Fibroblast of villous mesenchyme (primary cell): ENCODE data around the gene MINDY4. TPM values are rescaled to one million over a fixed set of nuclear protein-coding genes. Genes with fewer than 3 reads are reported as not detected.

Experiments
- DNase-seq: peaks from one replicate; pipeline ENCODE4 v3.0.0-alpha.2; 2010; ENCODE audit warnings: low read depth
- H3K4me3 ChIP-seq: 2 replicates; pipeline ENCODE4 v1.5.1; 2011; ENCODE audit warnings: low read depth, mild to moderate bottlenecking, low read length
- total RNA-seq: library from RNA; depleted of rRNA; stranded (reverse); fragments of >200 nt; gene quantifications from 2 replicates; pipeline ENCODE4 v1.2.3, GENCODE V29; 2012
- TF ChIP-seq, protein P1 (sequence below): IDR thresholded peaks from 2 replicates; pipeline ENCODE4 v1.5.1; 2012; ENCODE audit warnings: low read depth, mild to moderate bottlenecking, low read length; ENCODE audit not compliant: insufficient read depth

MINDY4 gene
- total RNA-seq, 1 donor, result 17.3 TPM

DNA sequence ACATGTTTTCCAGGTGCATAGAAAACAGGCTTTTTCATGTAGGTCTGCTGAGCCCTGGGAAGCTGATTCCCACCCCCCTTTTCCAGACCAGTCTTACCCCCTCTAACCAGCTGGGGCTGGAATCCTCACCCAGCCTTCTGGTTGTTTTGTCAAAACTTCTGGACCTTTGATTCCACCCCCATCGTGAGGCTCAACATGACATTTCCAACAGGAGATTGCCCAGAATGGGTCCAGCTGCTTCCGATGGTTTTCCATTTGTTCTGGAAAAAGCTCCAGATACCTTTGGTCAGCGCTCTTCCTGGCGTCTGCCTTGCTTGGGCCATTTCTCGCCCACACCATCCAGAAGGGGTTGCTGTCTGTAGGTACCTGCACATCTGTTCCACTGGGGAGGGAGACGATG lies 41.5 kb downstream of the MINDY4 start:
- TF ChIP-seq, protein P1, sequence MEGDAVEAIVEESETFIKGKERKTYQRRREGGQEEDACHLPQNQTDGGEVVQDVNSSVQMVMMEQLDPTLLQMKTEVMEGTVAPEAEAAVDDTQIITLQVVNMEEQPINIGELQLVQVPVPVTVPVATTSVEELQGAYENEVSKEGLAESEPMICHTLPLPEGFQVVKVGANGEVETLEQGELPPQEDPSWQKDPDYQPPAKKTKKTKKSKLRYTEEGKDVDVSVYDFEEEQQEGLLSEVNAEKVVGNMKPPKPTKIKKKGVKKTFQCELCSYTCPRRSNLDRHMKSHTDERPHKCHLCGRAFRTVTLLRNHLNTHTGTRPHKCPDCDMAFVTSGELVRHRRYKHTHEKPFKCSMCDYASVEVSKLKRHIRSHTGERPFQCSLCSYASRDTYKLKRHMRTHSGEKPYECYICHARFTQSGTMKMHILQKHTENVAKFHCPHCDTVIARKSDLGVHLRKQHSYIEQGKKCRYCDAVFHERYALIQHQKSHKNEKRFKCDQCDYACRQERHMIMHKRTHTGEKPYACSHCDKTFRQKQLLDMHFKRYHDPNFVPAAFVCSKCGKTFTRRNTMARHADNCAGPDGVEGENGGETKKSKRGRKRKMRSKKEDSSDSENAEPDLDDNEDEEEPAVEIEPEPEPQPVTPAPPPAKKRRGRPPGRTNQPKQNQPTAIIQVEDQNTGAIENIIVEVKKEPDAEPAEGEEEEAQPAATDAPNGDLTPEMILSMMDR, result no peak
- no peak overlapping the region for H3K4me3 ChIP-seq
- no peak for DNase-seq

DNA sequence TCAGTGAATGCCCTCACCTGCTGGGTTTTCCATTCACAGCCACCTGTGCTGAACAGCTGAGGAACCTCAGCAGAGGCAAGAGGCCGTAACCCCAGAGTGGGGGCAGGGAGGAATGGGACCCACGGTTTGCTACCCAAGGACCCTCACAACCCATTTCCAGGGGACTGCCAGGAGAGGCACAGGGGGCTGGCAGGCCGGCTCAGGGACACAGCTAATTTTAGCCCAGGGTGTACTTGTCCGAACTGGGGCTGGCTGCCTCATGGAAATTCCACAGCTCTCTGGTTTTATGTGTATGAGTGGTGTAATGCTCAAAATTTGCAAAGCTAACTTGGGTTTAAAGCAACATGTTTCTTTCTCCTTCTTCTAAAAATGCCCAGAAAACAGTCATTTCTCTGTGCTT lies 42.2 kb downstream of the MINDY4 start:
- DNase-seq, result no peak

DNA sequence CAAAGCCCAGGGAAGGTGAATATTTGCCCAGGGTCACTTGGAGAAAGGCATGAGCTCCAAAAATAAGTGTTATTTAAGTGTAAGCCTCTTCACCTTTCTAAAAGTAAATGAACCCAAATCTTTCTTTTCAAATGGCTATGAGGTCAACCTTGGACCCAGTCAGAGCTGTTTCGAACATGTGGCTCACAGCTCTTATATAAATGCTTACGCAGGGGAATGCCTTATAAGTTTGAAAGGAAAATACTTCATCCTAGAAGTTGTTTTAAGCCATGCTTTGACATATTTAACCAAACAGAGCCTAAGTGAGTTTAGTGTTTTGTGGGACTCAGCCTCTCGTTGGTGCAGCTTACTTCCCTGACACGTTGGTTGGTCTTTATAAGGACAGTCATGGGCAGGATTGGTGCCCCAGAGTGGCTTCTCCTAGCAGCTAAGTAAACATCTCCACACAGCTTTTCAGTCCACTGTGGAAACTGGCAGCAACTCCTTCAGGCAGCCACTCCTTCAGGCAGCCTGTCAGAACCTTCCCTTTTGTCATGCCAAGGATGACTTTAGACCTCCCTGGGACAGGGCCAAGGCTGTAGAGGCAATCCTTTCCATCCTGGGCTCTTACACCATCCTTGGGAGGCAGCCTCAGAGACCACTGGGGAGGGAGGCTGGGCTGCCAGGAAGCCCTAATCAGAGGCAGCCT lies 43.6 kb downstream of the MINDY4 start:
- TF ChIP-seq, protein P1, result no peak
- no peak overlapping the region for H3K4me3 ChIP-seq
- no peak for DNase-seq

More for the DNA sequence above, 42.2 kb downstream of the MINDY4 start:
- TF ChIP-seq, protein P1, result no peak
- no peak overlapping the region for H3K4me3 ChIP-seq

DNA sequence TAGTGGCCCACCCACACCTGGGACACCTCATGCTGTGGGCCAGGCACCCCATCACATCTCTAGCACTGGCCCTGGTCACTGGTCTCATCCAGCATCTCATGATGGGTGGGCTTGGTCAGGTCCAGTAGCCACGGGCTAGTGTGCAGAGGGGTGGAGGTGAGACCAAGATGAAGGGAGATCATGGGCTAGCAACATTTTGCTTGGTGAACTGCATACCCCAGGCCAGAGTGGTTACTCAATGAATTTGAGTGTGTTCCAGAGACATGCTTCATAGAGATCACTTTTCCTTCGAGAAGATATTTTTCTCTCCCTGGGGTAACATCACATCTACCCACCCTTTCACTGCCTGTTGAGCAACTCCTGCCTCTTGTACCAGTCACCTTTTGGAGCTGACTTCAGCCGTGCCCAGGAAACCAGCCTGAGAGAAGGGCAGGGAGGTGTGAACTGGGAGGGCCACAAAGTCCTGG lies 44.2 kb downstream of the MINDY4 start:
- TF ChIP-seq, protein P1, result no peak
- DNase-seq, result no peak
- H3K4me3 ChIP-seq, result no peak overlapping the region

DNA sequence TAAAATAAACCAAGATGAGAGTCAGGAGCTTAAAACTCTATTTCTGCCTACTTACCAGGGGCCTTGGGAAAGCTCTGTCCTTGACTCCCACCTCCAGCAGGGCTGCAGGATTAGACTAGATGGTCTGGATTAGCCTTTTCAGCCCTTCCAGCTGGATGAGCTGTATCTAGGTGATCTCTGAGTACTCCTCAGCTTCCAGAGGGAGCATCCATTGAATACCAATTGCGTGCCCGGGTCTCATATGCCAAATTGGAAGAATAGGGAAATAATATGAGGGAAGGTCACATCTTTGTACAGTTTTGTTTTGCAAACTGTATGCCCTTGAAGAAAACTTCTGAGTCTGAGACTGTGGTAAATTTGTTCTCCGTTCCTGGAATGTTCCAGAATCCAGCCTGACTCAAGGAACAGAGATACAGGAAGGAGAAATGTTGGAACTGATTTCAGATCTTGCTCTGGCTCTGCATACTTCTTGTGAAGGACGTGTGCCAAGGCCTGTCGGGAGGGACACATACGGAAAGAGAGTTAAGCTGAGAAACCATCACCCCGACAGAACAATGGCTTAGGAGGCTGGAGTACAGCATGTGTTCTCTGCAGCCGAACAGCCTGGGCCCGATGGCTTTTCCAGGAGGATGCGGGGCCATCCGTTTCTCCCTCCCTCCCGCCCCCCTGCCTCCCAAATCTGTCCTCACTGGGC lies 44.9 kb downstream of the MINDY4 start:
- TF ChIP-seq, protein P1, result no peak
- H3K4me3 ChIP-seq, result no peak overlapping the region
- no peak for DNase-seq

DNA sequence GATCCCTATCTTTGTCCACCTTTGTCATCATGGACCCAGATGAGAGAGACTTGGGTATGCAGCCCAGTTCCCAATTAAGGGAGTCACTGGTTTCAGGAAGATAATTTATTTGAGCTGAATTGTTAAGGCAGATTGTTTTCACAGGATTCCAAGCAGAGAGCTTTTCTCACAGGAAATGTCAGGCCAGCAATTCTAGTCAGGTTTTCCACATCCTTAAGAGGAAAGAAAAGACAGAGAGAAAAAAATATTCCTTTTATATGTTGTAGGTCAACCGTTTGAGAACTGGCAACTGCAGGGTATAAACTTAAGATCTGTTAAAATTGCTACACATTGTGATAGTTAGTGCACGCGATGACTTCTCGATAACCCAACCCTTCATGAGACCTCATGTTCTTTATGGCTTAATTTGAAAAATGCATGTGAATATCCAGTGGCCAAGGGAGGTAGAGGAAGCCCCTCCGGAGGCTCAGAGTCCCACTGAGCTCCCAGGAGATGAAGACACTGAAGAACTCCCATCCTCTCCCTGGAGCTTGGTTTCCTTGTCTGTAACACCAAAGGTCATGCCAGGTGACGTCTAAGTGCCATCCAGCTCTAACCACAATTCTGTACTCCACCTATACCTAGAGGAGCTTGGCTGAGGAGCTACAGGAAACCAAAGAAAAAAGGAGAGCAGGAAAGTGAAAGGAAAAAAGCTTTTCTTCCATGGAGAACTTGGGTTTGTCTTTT lies 45.6 kb downstream of the MINDY4 start:
- no peak overlapping the region for H3K4me3 ChIP-seq
- no peak for DNase-seq
- TF ChIP-seq, protein P1, result no peak
